Measurements from ENCODE around the gene GALNTL6.
"Not testable (repeated sequence)": the region's sequence is repeated elsewhere in the genome, so short reads cannot be mapped to it uniquely, and the experiment has no call there.

GALNTL6 gene

GRCh38 chr4:172974586-172974985 lies 1161.4 kb downstream of the GALNTL6 start:
- TF ChIP-seq, protein P1, sequence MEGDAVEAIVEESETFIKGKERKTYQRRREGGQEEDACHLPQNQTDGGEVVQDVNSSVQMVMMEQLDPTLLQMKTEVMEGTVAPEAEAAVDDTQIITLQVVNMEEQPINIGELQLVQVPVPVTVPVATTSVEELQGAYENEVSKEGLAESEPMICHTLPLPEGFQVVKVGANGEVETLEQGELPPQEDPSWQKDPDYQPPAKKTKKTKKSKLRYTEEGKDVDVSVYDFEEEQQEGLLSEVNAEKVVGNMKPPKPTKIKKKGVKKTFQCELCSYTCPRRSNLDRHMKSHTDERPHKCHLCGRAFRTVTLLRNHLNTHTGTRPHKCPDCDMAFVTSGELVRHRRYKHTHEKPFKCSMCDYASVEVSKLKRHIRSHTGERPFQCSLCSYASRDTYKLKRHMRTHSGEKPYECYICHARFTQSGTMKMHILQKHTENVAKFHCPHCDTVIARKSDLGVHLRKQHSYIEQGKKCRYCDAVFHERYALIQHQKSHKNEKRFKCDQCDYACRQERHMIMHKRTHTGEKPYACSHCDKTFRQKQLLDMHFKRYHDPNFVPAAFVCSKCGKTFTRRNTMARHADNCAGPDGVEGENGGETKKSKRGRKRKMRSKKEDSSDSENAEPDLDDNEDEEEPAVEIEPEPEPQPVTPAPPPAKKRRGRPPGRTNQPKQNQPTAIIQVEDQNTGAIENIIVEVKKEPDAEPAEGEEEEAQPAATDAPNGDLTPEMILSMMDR (conservative IDR thresholded peaks at IDR 0.05) = no peak

DNA sequence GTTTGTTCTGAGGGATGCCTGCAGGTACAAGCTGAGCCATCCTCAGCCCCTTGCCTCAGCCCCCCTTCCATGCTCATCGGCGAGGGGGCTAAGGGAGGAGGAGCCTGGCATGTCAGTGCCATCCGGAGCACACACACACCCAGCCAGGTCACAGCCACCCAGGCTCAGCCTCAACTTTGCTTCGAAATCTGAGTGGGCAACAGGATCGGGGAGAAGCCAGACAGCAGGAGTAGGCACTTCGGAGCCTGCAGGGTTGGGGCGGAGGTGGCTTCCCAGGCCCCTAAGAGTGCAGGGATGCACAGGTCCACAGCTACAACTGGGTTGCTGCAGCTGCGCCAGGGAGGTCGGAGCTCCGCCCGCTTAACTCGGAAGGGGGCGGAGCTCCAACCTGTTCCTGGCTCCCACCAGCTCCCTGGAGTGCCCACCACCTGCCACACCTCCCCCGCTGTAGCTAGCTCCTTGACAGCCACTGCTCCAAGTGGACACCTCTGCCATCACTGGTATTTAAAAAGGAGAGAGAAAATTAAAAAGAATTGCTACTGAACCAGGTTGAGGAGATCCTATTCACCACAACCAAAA lies 1162.5 kb downstream of the GALNTL6 start:
- TF ChIP-seq, protein P1 (conservative IDR thresholded peaks at IDR 0.05) = no peak
- no peak overlapping the region for H3K27ac ChIP-seq

More at GRCh38 chr4:172974586-172974985, 1161.4 kb downstream of the GALNTL6 start:
- H3K27ac ChIP-seq = no peak overlapping the region

GRCh38 chr4:172977491-172978041 lies 1164.4 kb downstream of the GALNTL6 start:
- H3K27ac ChIP-seq = not testable (repeated sequence)

- TF ChIP-seq, protein P1 (conservative IDR thresholded peaks at IDR 0.05) = no peak
- no peak overlapping the region for H3K27ac ChIP-seq
These were observed 1165.6 kb downstream of the GALNTL6 start for GRCh38 chr4:172978848-172979247.

GRCh38 chr4:172979332-172979731 lies 1166.1 kb downstream of the GALNTL6 start:
- TF ChIP-seq, protein P1 (conservative IDR thresholded peaks at IDR 0.05) = no peak
- H3K27ac ChIP-seq = no peak overlapping the region

DNA sequence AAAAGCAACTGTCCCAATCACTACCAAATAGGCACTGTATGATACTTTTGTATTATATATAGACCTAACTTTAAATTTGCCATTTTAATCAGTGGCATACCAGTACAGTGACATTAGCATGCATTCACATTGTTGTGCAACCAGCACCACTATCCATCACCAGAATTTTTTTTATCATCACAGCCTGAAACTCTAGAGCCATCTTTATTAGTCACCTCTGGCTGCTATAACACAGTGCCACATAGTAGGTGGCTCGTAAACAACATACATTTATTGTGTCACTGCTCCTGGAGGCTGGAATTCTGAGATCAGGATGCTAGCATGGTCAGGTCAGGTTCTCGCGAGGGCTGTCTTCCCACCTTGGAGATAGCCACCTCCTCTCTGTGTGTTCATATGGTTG lies 1167.0 kb downstream of the GALNTL6 start:
- no peak overlapping the region for H3K27ac ChIP-seq
- TF ChIP-seq, protein P1 (conservative IDR thresholded peaks at IDR 0.05) = no peak

DNA sequence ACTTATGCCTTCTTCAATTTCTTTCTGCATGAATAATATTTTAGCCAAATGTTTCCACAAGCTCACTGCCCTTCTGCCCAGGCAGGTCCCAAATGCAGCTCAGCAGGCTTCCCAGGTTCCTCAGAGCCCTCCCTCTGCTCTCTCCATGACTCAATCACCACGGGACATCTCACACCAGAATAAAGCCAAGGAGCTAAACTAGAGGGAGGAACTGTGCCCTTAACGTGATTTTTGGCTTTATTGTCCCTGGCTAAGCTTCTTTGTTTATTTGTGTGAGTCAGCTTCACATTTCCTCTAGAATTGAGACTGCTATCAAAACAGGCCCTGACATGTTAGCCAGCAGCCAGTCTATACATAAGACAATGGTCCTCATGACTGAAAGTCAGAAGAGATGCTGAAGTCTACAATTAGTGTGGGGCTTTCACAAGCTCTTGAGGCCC lies 1169.0 kb downstream of the GALNTL6 start:
- no peak overlapping the region; the same call in 1 of the 2 replicates for H3K27ac ChIP-seq
- TF ChIP-seq, protein P1 (conservative IDR thresholded peaks at IDR 0.05) = no peak

- no peak overlapping the region for H3K27ac ChIP-seq
These were observed 1169.8 kb downstream of the GALNTL6 start for GRCh38 chr4:172983014-172983413.

More at GRCh38 chr4:172983014-172983413, 1169.8 kb downstream of the GALNTL6 start:
- TF ChIP-seq, protein P1 (conservative IDR thresholded peaks at IDR 0.05) = no peak

All from VCaP (cell line).